PFSK-1 (cell line): ENCODE measurements around the gene MFSD11.
A peak's percentile ranks its signal among the peaks of the same experiment; 100 is the strongest.

Source experiments
- FOXP2 ChIP-seq: optimal IDR thresholded peaks from 2 replicates; pipeline ENCODE3; 2011; ENCODE audit warnings: borderline replicate concordance, control low read depth, inconsistent platforms; ENCODE audit not compliant: insufficient read depth; ENCODE audit errors: extremely low read length, extremely low read depth
- POLR2AphosphoS5 ChIP-seq: IDR thresholded peaks from 2 replicates; pipeline ENCODE4 v1.6.1; 2012; ENCODE audit warnings: low read depth, mild to moderate bottlenecking, control low read depth, low read length, moderate library complexity
- REST ChIP-seq, 2 experiments: IDR thresholded peaks; 2 replicates each; pipeline versions ENCODE4 v1.6.1 to v1.8.0; 2011 to 2012; ENCODE audit warnings: low read depth in 2 of 2, low read length in 2 of 2, control low read depth in 1 of 2, inconsistent platforms in 1 of 2, mild to moderate bottlenecking in 1 of 2, moderate library complexity in 1 of 2; ENCODE audit not compliant: insufficient read depth in 1 of 2
- SIN3A ChIP-seq: IDR thresholded peaks from 2 replicates; pipeline ENCODE4 v1.6.1; 2012; ENCODE audit warnings: mild to moderate bottlenecking, low read length, moderate library complexity, borderline replicate concordance; ENCODE audit not compliant: insufficient read depth
- TAF1 ChIP-seq: IDR thresholded peaks from 2 replicates; pipeline ENCODE4 v1.6.1; 2012; ENCODE audit warnings: low read length, control low read depth, borderline replicate concordance; ENCODE audit not compliant: insufficient read depth

MFSD11 gene

GRCh38 chr17:76820561-76820960 is 82.6 kb downstream of the MFSD11 start:
- TF ChIP-seq FOXP2 (no peak), POLR2AphosphoS5 (no peak), SIN3A (no peak), TAF1 (no peak), REST (IDR thresholded peaks at IDR 0.05; ENCODE audit: insufficient read depth in 1 of 2, low read depth in 2 of 2, low read length in 2 of 2) (no peak)

- no peak for TF ChIP-seq FOXP2
- no peak for TF ChIP-seq TAF1
- TF ChIP-seq SIN3A: no peak
Observed at GRCh38 chr17:76822184-76822778, 84.4 kb downstream of the MFSD11 start.

GRCh38 chr17:76824093-76824492 is 86.2 kb downstream of the MFSD11 start:
- TF ChIP-seq TAF1: no peak

- TF ChIP-seq FOXP2: no peak
- no peak for TF ChIP-seq SIN3A
- TF ChIP-seq TAF1: no peak
- peak; percentile 79 to 87 for TF ChIP-seq REST (IDR thresholded peaks at IDR 0.05; ENCODE audit: insufficient read depth in 1 of 2, low read depth in 2 of 2, low read length in 2 of 2)
- no peak for TF ChIP-seq POLR2AphosphoS5
Observed at GRCh38 chr17:76826330-76827068, 88.6 kb downstream of the MFSD11 start.

- TF ChIP-seq REST (IDR thresholded peaks at IDR 0.05; ENCODE audit: insufficient read depth in 1 of 2, low read depth in 2 of 2, low read length in 2 of 2) (no peak), TAF1 (no peak), POLR2AphosphoS5 (no peak), SIN3A (no peak), FOXP2 (no peak)
Observed at GRCh38 chr17:76827736-76828135, 89.8 kb downstream of the MFSD11 start.
